Stomach smooth muscle (tissue), 2 donors: ENCODE data around the gene UCP3.
"Not testable (repeated sequence)": the region's sequence is repeated elsewhere in the genome, so short reads cannot be mapped to it uniquely, and the experiment has no call there.

Source experiments
- H3K27ac ChIP-seq: one replicate; pipeline ENCODE4 v1.7.0; 2013; ENCODE audit warnings: mild to moderate bottlenecking, low read length, inconsistent platforms
- H3K27me3 ChIP-seq, 2 donors: one replicate each; pipeline ENCODE4 v1.7.0; 2013; ENCODE audit warnings: low read length in 2 of 2; ENCODE audit not compliant: insufficient read depth in 2 of 2, control insufficient read depth in 1 of 2
- H3K36me3 ChIP-seq, 2 donors: one replicate each; pipeline ENCODE4 v1.7.0; 2013; ENCODE audit warnings: low read length in 2 of 2; ENCODE audit not compliant: control insufficient read depth in 2 of 2, insufficient read depth in 2 of 2
- H3K4me1 ChIP-seq: one replicate; pipeline ENCODE4 v1.7.0; 2013; ENCODE audit warnings: low read length; ENCODE audit not compliant: control insufficient read depth, insufficient read depth
- H3K4me3 ChIP-seq, 2 donors: one replicate each; pipeline ENCODE4 v1.7.0; 2013; ENCODE audit warnings: low read length in 2 of 2
- H3K9ac ChIP-seq, 2 donors: one replicate each; pipeline ENCODE4 v1.7.0; 2013; ENCODE audit warnings: low read length in 2 of 2, mild to moderate bottlenecking in 1 of 2
- H3K9me3 ChIP-seq, 2 donors: one replicate each; pipeline ENCODE4 v1.7.0; 2013; ENCODE audit warnings: low read length in 2 of 2; ENCODE audit not compliant: control insufficient read depth in 2 of 2
- donor health status: healthy.
- donor health status: Pancreatic carcinoma.

The UCP3 gene

GRCh38 chr11:73998846-73999575, 9.9 kb downstream of the UCP3 start:
- H3K36me3 ChIP-seq: peaks cover 10 to 16% of the 10 kb centered on the region in 2 donors
- no peak overlapping the region for H3K9ac ChIP-seq
- H3K27me3 ChIP-seq: no peaks in the 10 kb centered on the region
- no peaks in the 10 kb centered on the region for H3K4me1 ChIP-seq
- H3K27ac ChIP-seq: no peak overlapping the region
- no peaks in the 10 kb centered on the region for H3K9me3 ChIP-seq
- no peak overlapping the region for H3K4me3 ChIP-seq

- Histone ChIP-seq H3K4me3 (no peak overlapping the region), H3K9me3 (no peaks in the 10 kb centered on the region), H3K4me1 (no peaks in the 10 kb centered on the region)
Measured at GRCh38 chr11:73997120-73997770, 11.6 kb downstream of the UCP3 start.

GRCh38 chr11:73996161-73996747, 12.6 kb downstream of the UCP3 start:
- H3K36me3 ChIP-seq: peaks cover 0 to 2% of the 10 kb centered on the region in 2 donors
- H3K9me3 ChIP-seq: no peaks in the 10 kb centered on the region
- H3K9ac ChIP-seq: no peak overlapping the region
- no peaks in the 10 kb centered on the region for H3K4me1 ChIP-seq
- no peaks in the 10 kb centered on the region for H3K27me3 ChIP-seq
- H3K4me3 ChIP-seq: no peak overlapping the region
- no peak overlapping the region for H3K27ac ChIP-seq

More at GRCh38 chr11:73997120-73997770, 11.6 kb downstream of the UCP3 start:
- H3K27ac ChIP-seq: no peak overlapping the region
- peaks cover 0 to 4% of the 10 kb centered on the region in 2 donors for H3K36me3 ChIP-seq
- H3K27me3 ChIP-seq: no peaks in the 10 kb centered on the region
- no peak overlapping the region for H3K9ac ChIP-seq

- Histone ChIP-seq H3K27ac (no peak overlapping the region), H3K9ac (no peak overlapping the region), H3K4me1 (no peaks in the 10 kb centered on the region), H3K36me3 (no peaks in the 10 kb centered on the region), H3K4me3 (no peak overlapping the region), H3K27me3 (no peaks in the 10 kb centered on the region), H3K9me3 (no peaks in the 10 kb centered on the region)
Measured at GRCh38 chr11:73995731-73996130, 13.2 kb downstream of the UCP3 start.

GRCh38 chr11:73995247-73995646, 13.6 kb downstream of the UCP3 start:
- H3K9me3 ChIP-seq: no peaks in the 10 kb centered on the region
- H3K27ac ChIP-seq: no peak overlapping the region
- no peaks in the 10 kb centered on the region for H3K27me3 ChIP-seq
- no peaks in the 10 kb centered on the region for H3K4me1 ChIP-seq
- no peak overlapping the region for H3K4me3 ChIP-seq
- no peak overlapping the region for H3K9ac ChIP-seq
- no peaks in the 10 kb centered on the region for H3K36me3 ChIP-seq

GRCh38 chr11:73991471-73992006, 17.3 kb downstream of the UCP3 start:
- no peaks in the 10 kb centered on the region for H3K4me1 ChIP-seq
- H3K27me3 ChIP-seq: no peaks in the 10 kb centered on the region
- no peak overlapping the region for H3K9ac ChIP-seq
- no peak overlapping the region for H3K4me3 ChIP-seq
- no peaks in the 10 kb centered on the region for H3K9me3 ChIP-seq
- H3K27ac ChIP-seq: no peak overlapping the region
- H3K36me3 ChIP-seq: no peaks in the 10 kb centered on the region

GRCh38 chr11:73990730-73991129, 18.2 kb downstream of the UCP3 start:
- H3K4me3 ChIP-seq: no peak overlapping the region
- no peaks in the 10 kb centered on the region for H3K9me3 ChIP-seq
- H3K27me3 ChIP-seq: no peaks in the 10 kb centered on the region
- no peak overlapping the region for H3K27ac ChIP-seq
- H3K36me3 ChIP-seq: no peaks in the 10 kb centered on the region
- no peak overlapping the region for H3K9ac ChIP-seq
- no peaks in the 10 kb centered on the region for H3K4me1 ChIP-seq

- Histone ChIP-seq H3K9ac (no peak overlapping the region), H3K27me3 (no peaks in the 10 kb centered on the region), H3K27ac (no peak overlapping the region), H3K9me3 (no peaks in the 10 kb centered on the region), H3K4me3 (no peak overlapping the region), H3K4me1 (peaks cover under 1% of the 10 kb centered on the region), H3K36me3 (no peaks in the 10 kb centered on the region)
Measured at GRCh38 chr11:73989156-73989555, 19.7 kb downstream of the UCP3 start.

GRCh38 chr11:73988227-73988626, 20.7 kb downstream of the UCP3 start:
- H3K36me3 ChIP-seq: no peaks in the 10 kb centered on the region
- no peaks in the 10 kb centered on the region for H3K9me3 ChIP-seq
- no peak overlapping the region for H3K4me3 ChIP-seq
- H3K9ac ChIP-seq: no peak overlapping the region
- H3K27me3 ChIP-seq: no peaks in the 10 kb centered on the region
- no peak overlapping the region for H3K27ac ChIP-seq
- peaks cover 9% of the 10 kb centered on the region for H3K4me1 ChIP-seq

GRCh38 chr11:73985661-73986060, 23.2 kb downstream of the UCP3 start:
- not testable (repeated sequence) for H3K9ac ChIP-seq, H3K9me3 ChIP-seq, H3K27ac ChIP-seq, H3K4me3 ChIP-seq, H3K36me3 ChIP-seq, H3K27me3 ChIP-seq
- peaks cover 27% of the 10 kb centered on the region for H3K4me1 ChIP-seq
